Lower leg skin (tissue), 4 donors: ENCODE measurements around the gene BPIFB1. TPM values are rescaled to one million over a fixed set of nuclear protein-coding genes. Genes with fewer than 3 reads are reported as not detected.

Experiments
- DNase-seq, 2 donors: peaks; one replicate each; pipeline ENCODE4 v3.0.0-alpha.2; 2019; ENCODE audit warnings: low spot score in 2 of 2
- H3K4me3 ChIP-seq: fragments of 200-600 bp; sonication (generic); 2 replicates; pipeline ENCODE4 v1.5.1; 2017; ENCODE audit warnings: mild to moderate bottlenecking, low read depth; ENCODE audit not compliant: poor library complexity, severe bottlenecking
- POLR2A ChIP-seq, 2 donors: fragments of 450-650 bp; IDR thresholded peaks; one replicate each; pipeline ENCODE4 v1.6.1; 2016 to 2017; ENCODE audit warnings: antibody characterized with exemption in 2 of 2, mild to moderate bottlenecking in 1 of 2, moderate library complexity in 1 of 2
- WGBS, 2 donors: methylation state at CpG; one replicate each; pipeline ENCODE4 v1.1.5; 2018; 5-methylcytosine and 5-hydroxymethylcytosine counted together
- intact Hi-C: fragments of 100-400 bp; cut with DNase I; formaldehyde crosslinking; loops from one replicate; pipeline ENCODE4 v1.15.0; 2023; ENCODE audit warnings: low total_unique reads
- total RNA-seq, 4 donors: library from RNA; depleted of rRNA; stranded (reverse); fragments of >200 nt; gene quantifications; one replicate each; pipeline ENCODE4 v1.1.0, GENCODE V29; 2016
- TF ChIP-seq, protein P1 (sequence below), 3 donors: fragments of 450-650 bp; IDR thresholded peaks; one replicate each; pipeline ENCODE4 v1.5.1; 2016; ENCODE audit warnings: antibody characterized with exemption in 3 of 3, mild to moderate bottlenecking in 3 of 3, moderate library complexity in 2 of 3

The BPIFB1 gene
- total RNA-seq, 4 donors from 2014 or later = not detected

DNA sequence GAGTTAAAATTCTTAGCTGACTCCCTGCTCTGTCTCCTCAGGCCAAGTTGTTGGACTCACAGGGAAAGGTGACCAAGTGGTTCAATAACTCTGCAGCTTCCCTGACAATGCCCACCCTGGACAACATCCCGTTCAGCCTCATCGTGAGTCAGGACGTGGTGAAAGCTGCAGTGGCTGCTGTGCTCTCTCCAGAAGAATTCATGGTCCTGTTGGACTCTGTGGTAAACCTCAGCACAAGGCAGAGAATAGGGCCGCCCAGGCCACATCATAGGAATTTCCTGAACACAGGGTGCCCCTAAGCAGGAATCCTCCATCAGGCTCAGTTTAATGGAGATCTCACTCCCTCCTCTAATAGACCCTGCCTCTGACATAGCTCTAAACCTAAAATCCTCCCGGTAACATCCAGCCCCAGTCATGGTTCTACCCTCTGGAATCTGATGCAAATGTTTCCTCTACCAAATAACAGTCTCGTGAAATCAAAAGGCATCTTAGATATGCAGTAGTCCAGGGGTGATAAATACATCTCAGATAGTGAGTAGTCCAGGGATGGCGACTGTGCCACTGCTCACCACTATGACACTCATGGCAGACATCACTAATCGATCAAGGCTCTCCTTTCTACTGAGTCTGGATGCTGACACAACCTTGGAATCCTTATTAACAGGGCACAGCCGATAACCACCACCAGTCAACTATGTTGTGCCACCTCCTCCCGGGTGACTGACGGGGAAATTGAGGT lies 18.3 kb downstream of the BPIFB1 start:
- no peak for DNase-seq
- 79 to 80% methylated on average over 11 of the region's 11 CpGs for WGBS, 2 donors
- intact Hi-C loops = no loop called here
- TF ChIP-seq POLR2A (IDR thresholded peaks at IDR 0.05) = no peak
- TF ChIP-seq, protein P1, sequence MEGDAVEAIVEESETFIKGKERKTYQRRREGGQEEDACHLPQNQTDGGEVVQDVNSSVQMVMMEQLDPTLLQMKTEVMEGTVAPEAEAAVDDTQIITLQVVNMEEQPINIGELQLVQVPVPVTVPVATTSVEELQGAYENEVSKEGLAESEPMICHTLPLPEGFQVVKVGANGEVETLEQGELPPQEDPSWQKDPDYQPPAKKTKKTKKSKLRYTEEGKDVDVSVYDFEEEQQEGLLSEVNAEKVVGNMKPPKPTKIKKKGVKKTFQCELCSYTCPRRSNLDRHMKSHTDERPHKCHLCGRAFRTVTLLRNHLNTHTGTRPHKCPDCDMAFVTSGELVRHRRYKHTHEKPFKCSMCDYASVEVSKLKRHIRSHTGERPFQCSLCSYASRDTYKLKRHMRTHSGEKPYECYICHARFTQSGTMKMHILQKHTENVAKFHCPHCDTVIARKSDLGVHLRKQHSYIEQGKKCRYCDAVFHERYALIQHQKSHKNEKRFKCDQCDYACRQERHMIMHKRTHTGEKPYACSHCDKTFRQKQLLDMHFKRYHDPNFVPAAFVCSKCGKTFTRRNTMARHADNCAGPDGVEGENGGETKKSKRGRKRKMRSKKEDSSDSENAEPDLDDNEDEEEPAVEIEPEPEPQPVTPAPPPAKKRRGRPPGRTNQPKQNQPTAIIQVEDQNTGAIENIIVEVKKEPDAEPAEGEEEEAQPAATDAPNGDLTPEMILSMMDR (IDR thresholded peaks at IDR 0.05) = no peak
- no peak overlapping the region for H3K4me3 ChIP-seq

DNA sequence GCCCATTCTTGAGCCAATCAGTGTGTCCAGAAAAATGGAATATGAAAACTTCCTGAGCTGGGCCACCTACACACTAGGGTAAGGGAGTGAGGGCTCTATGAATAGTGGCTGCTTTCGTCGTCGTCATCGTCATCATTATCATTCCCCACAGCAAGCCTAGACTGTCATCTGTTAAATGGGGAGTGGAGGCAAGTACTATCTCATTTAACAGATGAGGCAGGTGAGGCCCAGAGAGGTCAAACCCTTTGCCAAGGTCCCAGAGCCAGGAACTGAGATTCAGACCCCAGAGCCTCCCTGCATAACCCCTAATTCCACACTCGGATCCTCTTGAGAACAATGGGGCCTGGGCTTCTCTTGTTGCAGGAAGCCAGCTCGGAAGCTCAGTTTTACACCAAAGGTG lies 20.6 kb downstream of the BPIFB1 start:
- TF ChIP-seq, protein P1 (IDR thresholded peaks at IDR 0.05) = no peak
- no peak for TF ChIP-seq POLR2A (IDR thresholded peaks at IDR 0.05)
- intact Hi-C loops = no loop called here
- 89 to 93% methylated on average over 6 of the region's 6 CpGs for WGBS, 2 donors

DNA sequence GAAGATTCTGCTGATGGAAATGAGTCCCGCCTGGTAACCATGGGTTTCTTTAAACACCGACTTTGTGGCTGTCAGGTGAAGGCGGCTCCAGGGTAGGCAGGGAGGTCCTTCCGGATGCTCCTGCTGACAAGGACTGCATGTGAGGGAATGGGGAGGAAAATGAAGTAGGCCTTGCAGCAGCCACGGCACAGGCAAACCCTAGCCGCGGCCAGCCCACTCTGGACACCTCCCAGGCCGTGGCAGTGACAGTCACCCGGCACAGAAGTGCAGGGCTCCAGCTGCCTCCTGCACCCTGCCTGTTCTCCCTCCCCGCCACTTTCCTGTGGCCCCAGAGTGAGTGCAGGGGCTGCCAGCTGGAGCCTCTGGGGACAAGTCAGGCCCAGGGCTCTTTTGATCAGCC lies 21.0 kb downstream of the BPIFB1 start:
- WGBS, 2 donors = 84 to 88% methylated on average over 10 of the region's 10 CpGs
- no peak for TF ChIP-seq POLR2A (IDR thresholded peaks at IDR 0.05)
- H3K4me3 ChIP-seq = no peak overlapping the region
- intact Hi-C loops = no loop called here
- no peak for DNase-seq

More for the DNA sequence above, 20.6 kb downstream of the BPIFB1 start:
- H3K4me3 ChIP-seq = no peak overlapping the region
- no peak for DNase-seq

DNA sequence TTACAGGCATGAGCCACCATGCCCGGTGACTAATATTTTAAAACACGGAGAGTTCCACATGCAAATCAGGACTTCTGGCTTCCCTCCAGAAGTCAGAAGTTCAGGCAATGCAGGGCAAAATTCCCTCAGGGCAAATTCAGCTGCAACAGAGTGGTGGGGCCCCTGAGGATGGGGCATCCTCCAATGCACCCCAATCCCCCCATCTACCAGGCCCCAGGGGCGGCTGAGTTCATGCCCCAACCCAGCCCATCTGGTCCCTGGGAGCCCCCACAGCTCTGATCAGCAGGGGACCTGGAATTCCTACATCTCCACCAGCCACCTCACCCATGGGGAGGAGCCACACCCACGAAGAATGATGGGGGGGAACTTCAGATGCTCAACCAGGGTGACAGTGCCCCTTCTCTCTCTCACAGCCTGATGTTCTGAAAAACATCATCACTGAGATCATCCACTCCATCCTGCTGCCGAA lies 22.6 kb downstream of the BPIFB1 start:
- 19 to 38% methylated on average over 3 to 5 of the region's 5 CpGs for WGBS, 2 donors
- H3K4me3 ChIP-seq = no peak overlapping the region
- intact Hi-C loops = no loop called here
- TF ChIP-seq, protein P1 (IDR thresholded peaks at IDR 0.05) = no peak
- no peak for TF ChIP-seq POLR2A (IDR thresholded peaks at IDR 0.05)
- no peak for DNase-seq

DNA sequence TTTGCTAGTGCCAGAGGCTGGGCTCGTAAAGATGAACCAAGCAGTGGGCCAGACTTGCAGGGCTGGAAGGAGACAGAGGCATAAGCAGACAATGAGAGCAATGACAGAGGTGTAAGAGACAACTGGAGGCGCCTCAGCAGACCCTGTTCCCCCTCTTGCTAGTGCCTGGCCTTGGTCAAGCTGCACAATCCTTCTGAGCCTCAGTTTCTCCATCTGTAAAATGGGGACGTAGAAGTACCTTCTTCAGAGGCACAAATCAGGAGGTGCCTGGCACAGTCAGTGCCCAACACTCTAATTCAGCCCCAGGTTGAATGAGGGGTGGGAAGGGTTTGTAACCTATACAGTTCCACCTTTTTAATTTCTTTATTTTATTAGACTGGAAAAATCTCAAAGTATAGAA lies 23.2 kb downstream of the BPIFB1 start:
- intact Hi-C loops = no loop called here
- H3K4me3 ChIP-seq = no peak overlapping the region
- 61 to 71% methylated on average over 3 of the region's 3 CpGs for WGBS, 2 donors
- TF ChIP-seq, protein P1 (IDR thresholded peaks at IDR 0.05) = no peak
- no peak for TF ChIP-seq POLR2A (IDR thresholded peaks at IDR 0.05)
- no peak for DNase-seq

DNA sequence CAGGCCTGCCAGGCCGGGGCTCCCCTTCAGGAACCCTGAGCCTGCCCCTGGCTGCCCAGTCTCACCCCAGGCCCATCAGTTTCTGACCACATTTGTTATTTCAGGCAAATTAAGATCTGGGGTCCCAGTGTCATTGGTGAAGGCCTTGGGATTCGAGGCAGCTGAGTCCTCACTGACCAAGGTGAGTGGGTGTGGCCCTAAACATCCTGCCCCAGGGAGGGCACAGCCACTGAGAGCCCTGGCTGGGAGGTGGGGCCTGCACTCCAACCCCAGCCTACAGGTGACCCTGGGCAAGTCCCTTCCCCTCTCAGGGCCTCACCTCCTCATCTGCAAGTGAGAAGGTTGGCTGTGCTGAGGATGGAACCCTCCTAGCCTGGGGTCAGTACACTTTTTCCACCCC lies 23.8 kb downstream of the BPIFB1 start:
- no peak overlapping the region for H3K4me3 ChIP-seq
- no peak for DNase-seq
- TF ChIP-seq, protein P1 (IDR thresholded peaks at IDR 0.05) = no peak
- intact Hi-C loops = no loop called here
- WGBS, 2 donors = 55% methylated on average over 2 of the region's 2 CpGs; no CpG with 5 or more reads in 1 of the 2 donors
